Mesothelial cell of epicardium (in vitro differentiated cells): Measurements from ENCODE around the gene TBX20. TPM values are rescaled to one million over a fixed set of nuclear protein-coding genes. Genes with fewer than 3 reads are reported as not detected.

Experiments
- total RNA-seq: library from RNA; stranded (reverse); gene quantifications from 3 replicates; pipeline ENCODE4 v1.2.1, GENCODE V29; 2021

Gene TBX20
- total RNA-seq, 1 donor from 2014 or later: 9.4 TPM

Other genes starting within 250 kb of the TBX20 start
- 12.3 to 21.8 TPM (median 19.7 TPM) in 3 replicates for gene DPY19L1, start 216.6 kb downstream of the TBX20 start, total RNA-seq